Activated CD4-positive, alpha-beta T cell treated with anti-CD3 and anti-CD28 coated beads, Interleukin-2, amount 10 ng/mL, durations not matched to agents 24 days and 14 days (primary cell): ENCODE results near the gene TTC31. TPM values are rescaled to one million over a fixed set of nuclear protein-coding genes. Genes with fewer than 3 reads are reported as not detected.
A peak's percentile ranks its signal among the peaks of the same experiment; 100 is the strongest.

ENCODE experiments used
- DNase-seq: peaks from one replicate; pipeline ENCODE4 v3.0.0; 2022
- H3K27ac Mint-ChIP-seq: one replicate; pipeline ENCODE4 v1.8.0; 2022; ENCODE audit warnings: mild to moderate bottlenecking, mixed read lengths
- H3K27me3 Mint-ChIP-seq: one replicate; pipeline ENCODE4 v1.8.0; 2022; ENCODE audit warnings: mixed read lengths
- H3K36me3 Mint-ChIP-seq: one replicate; pipeline ENCODE4 v1.8.0; 2022; ENCODE audit warnings: low read depth, mild to moderate bottlenecking, mixed read lengths
- H3K4me1 Mint-ChIP-seq: one replicate; pipeline ENCODE4 v1.8.0; 2021; ENCODE audit warnings: mixed read lengths
- H3K4me3 Mint-ChIP-seq: one replicate; pipeline ENCODE4 v1.8.0; 2022; ENCODE audit warnings: mild to moderate bottlenecking, moderate library complexity, mixed read lengths
- H3K9me3 Mint-ChIP-seq: one replicate; pipeline ENCODE4 v1.8.0; 2021; ENCODE audit warnings: mixed read lengths
- intact Hi-C: fragments of 100-400 bp; cut with micrococcal nuclease; formaldehyde crosslinking; loops from one replicate; pipeline ENCODE4 v1.15.1; 2023
- total RNA-seq: library from RNA; stranded (reverse); gene quantifications from 2 replicates; pipeline ENCODE4 v1.2.3, GENCODE V29; 2022

Gene TTC31
- total RNA-seq, 1 donor from 2014 or later, result 31.5 TPM

DNA sequence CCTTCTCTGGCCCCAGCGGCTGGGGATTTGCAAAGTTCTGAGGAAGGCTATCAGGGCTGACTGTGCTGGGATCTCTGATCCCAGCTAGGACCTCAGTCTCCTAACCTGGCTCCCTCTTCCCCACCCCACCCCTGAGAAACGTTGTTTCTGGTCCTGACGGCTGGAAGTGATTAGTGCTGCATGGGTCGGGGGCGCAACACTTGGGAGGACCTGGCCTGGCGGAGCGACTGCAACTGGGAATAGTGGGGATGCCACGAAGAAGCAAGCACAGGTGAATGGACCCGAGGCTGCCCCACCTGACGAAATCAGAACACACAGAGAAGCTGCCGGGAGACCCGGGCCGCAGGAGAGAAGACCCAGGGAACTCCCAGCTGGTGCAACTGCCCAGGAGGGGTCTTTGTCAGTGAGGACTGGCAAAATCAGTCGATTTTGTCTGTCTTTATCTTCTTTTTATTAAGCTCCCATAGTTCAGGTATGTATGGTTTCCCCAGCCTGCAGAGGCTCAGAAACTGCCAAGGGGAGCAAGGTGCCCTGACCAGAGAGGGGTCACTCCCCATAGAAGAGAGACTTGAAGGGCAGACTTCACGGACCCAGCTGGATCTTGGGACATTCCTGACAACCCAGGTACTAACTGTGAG lies 17.2 kb downstream of the TTC31 start:
- H3K27ac Mint-ChIP-seq, result no peak overlapping the region
- peaks cover 38% of the 10 kb centered on the region for H3K4me1 Mint-ChIP-seq
- H3K9me3 Mint-ChIP-seq, result no peaks in the 10 kb centered on the region
- intact Hi-C loops, result loop anchor here (1.0 to 2.0 kb wide), 2 partner anchors 15 to 17 kb away; partner anchors contain the start of genes CCDC142 and TTC31
- H3K4me3 Mint-ChIP-seq, result peak overlapping the region; percentile 48
- H3K27me3 Mint-ChIP-seq, result peaks cover 47% of the 10 kb centered on the region
- H3K36me3 Mint-ChIP-seq, result peaks cover 37% of the 10 kb centered on the region
- no peak for DNase-seq

DNA sequence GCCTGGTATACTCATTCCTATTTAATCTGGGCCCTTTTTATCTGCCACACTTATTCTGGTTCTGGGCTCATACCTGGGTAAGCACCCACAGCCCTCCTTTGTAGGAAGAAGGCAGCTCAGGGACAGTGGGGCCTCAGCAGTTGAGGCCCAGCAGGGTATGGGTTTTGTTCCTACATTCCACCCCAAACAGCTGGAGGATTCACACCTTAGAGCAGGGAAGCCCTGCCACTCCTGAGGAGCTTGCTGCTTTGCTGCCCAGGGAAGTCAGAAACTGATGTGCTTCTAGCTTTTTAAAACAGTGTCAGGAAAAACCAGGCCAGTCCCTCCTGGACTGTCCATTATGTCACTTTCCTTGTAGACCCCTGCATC lies 17.7 kb downstream of the TTC31 start:
- Mint-ChIP-seq H3K36me3 (peaks cover 37% of the 10 kb centered on the region), H3K4me3 (no peak overlapping the region), H3K4me1 (peaks cover 43% of the 10 kb centered on the region), H3K9me3 (no peaks in the 10 kb centered on the region), H3K27me3 (peaks cover 47% of the 10 kb centered on the region), H3K27ac (no peak overlapping the region)
- no peak for DNase-seq
- intact Hi-C loops, result no loop called here

DNA sequence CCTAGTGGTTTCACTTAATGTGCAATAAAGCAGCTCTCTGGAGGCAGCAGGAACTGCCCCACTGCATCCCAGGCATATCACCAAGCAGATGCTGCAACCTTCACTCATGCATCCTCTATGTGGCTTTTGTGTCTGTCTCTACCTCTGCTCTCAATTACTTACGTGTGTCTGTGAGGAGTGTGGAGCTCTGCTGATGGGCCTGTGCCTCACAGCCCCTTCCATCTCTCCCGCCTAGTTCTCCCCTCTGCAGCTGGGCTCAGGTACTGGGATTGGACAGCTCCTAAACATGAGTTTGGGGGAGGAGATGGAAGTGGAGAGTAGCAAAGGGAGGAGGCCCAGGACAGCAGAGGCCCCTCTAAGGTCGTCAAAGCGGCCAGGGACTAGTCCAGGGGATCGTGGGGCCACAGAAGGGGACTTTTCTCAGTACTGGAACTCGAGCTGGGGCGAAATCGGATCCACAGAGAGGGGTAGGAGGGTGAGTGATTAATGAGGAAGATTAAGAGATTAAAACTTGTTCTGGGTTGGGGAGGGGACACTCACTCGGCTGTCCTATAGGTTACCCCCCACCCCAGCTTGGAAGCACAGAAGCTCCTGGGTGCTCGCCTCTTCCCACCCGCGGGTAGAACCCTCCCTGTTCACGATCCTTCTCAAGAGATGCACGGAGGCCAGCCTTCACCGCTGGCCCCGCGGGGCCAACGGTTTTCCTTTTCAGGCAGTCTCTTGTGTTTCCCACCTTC lies 18.6 kb downstream of the TTC31 start:
- H3K27me3 Mint-ChIP-seq, result peaks cover 47% of the 10 kb centered on the region
- intact Hi-C loops, result no loop called here
- H3K4me3 Mint-ChIP-seq, result peak overlapping the region; percentile 77
- peaks cover 48% of the 10 kb centered on the region for H3K4me1 Mint-ChIP-seq
- H3K27ac Mint-ChIP-seq, result peak overlapping the region; percentile 17
- DNase-seq, result no peak
- H3K36me3 Mint-ChIP-seq, result peaks cover 40% of the 10 kb centered on the region
- H3K9me3 Mint-ChIP-seq, result no peaks in the 10 kb centered on the region

- Mint-ChIP-seq H3K36me3 (peaks cover 44% of the 10 kb centered on the region), H3K27me3 (peaks cover 47% of the 10 kb centered on the region), H3K4me3 (peak overlapping the region; percentile 77), H3K27ac (peak overlapping the region; percentile 17), H3K4me1 (peaks cover 52% of the 10 kb centered on the region), H3K9me3 (no peaks in the 10 kb centered on the region)
- DNase-seq, result no peak
- intact Hi-C loops, result no loop called here
Observed at GRCh38 chr2:74502147-74502719, 19.4 kb downstream of the TTC31 start.

DNA sequence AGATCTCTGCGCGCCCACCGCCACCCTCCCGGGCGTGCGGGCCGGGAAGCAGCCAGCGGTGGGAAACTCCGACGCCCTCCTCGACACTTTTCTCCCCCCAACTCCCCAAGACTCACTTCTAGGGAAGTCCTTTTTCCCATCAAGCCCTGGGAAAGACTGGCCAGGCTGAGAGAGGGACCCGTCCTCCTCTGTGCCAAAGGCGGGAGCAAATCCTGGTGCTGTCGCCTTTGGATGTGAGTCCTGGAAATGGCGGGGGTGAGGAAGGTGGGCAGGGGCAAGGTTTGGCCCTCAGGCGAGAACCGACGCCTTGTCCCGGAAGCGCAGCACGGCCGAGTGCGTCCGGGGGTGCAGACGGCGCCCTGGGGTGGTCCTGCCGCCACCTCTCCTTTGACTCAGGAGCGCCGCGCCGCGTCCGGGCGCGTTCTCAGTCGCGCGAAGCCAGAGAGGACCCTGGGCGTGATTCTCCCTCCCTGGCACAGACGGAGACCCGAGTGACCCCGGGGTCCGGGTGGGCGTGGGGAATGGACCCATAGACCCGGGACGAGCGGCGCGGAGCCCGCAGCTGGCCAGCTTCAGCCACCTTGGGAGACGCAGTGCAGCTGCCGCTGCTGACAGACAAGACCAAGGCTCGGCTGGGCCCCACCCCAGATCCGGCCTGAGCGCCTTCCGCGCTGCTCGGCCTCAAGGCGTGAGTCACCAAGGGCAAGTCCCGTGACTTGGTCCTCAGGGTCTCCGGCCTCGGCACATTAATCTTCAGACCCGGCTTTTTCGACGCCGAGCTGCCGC lies 20.0 kb downstream of the TTC31 start:
- Mint-ChIP-seq H3K36me3 (peaks cover 47% of the 10 kb centered on the region), H3K27me3 (peaks cover 46% of the 10 kb centered on the region), H3K27ac (peak overlapping the region; percentile 58), H3K4me1 (peaks cover 59% of the 10 kb centered on the region), H3K9me3 (no peaks in the 10 kb centered on the region), H3K4me3 (peak overlapping the region; percentile 77)
- DNase-seq, result peak; percentile 85
- intact Hi-C loops, result loop anchor here (1.0 kb wide), 1 partner anchor 11 kb away; the partner anchor contains the start of gene TLX2

DNA sequence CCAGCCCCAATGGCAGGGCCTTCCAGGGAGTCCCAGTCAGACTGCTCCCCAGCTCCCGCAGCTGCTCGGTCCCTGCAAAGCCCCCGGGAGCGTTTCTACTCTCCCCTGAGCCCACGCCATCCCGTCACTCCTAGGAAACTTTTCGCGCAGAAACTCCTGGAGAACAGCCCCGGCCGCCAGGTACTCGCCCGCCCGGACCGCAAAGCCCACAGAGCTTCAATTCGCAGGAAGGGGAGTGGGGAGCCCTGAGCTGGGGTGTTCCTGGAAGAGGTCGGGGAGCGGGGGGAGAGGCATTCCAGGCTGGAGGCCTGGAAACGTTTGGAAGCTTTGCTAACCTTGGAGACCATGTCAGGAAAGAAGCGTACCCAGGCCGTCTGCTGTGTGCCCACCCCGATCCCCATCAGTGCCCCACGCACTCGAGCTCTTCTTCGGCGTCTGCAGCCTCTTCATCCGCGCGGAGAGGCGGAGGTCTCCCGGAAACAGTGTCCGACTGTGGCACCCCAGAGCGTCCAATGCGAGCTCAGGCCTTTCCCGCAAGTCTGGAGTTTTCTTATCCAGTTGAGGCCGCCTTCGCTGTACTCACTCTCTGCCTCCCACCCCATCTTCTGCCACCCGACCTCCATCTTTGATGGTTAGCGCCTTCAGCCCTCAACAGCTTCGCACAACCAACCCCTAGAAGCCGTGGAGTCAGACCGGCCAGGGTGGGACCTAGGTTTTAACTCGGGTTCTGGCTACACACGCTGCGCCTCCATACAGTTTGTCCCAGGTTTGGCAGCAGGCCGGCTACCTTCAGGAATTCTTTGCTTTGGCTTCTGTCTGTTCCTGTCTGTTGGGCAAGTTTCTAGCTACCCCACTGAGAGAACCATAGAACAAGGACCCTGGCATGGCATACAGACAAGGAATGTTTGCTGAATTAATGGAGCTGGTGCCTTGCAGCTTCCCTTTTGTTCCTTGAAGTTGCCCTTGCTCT lies 20.9 kb downstream of the TTC31 start:
- Mint-ChIP-seq H3K36me3 (peaks cover 43% of the 10 kb centered on the region), H3K27ac (no peak overlapping the region), H3K9me3 (no peaks in the 10 kb centered on the region), H3K4me1 (peaks cover 62% of the 10 kb centered on the region), H3K27me3 (peaks cover 40% of the 10 kb centered on the region), H3K4me3 (peak overlapping the region; percentile 77)
- no peak for DNase-seq
- intact Hi-C loops, result loop anchor here (1.0 kb wide), 1 partner anchor 11 kb away; the partner anchor contains the start of gene TLX2

- intact Hi-C loops, result no loop called here
- DNase-seq, result no peak
- H3K27ac Mint-ChIP-seq, result no peak overlapping the region
- peak overlapping the region; percentile 39 for H3K4me3 Mint-ChIP-seq
- H3K27me3 Mint-ChIP-seq, result peaks cover 36% of the 10 kb centered on the region
- H3K9me3 Mint-ChIP-seq, result no peaks in the 10 kb centered on the region
- H3K36me3 Mint-ChIP-seq, result peaks cover 39% of the 10 kb centered on the region
- H3K4me1 Mint-ChIP-seq, result peaks cover 59% of the 10 kb centered on the region
Observed at GRCh38 chr2:74504591-74504990, 21.7 kb downstream of the TTC31 start.

DNA sequence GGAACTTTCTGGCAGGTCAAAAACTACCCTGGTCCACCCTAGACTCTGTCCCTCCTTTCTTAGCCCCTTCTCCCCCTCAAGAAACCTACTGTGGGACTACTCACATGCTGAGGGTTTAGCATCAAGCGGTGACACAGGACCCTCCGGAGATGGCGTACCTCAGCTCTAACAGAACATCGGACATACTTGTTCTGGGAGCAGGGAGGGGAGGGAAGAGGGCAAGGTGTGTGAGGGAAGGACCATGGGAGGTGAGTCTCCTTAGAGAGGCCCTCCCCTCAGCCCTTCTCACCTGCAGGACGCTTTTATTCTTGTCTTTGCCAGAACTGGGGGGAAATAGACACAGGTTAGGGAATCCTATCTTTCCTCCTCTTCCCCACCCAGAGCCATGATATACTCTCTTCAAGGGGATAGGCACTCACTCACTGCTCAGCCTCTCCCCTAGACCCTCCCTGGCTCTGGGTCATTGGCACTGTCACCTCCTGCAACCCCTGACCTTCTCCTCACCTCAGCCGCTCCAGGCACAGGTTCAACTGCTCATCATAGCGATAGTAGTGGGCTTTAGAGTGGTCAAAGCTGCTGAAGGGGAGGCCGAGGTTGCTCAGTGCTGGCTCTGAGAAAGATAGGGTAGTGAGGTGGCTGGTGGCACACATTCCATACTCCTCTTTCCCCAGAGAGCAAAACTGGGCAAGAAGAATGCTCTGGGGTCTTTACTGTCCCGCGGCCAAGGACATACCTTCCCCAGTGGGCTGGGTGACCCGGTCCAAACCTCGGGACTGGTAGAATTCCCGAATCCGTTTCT lies 22.8 kb downstream of the TTC31 start:
- intact Hi-C loops, result no loop called here
- Mint-ChIP-seq H3K27me3 (peaks cover 36% of the 10 kb centered on the region), H3K36me3 (peaks cover 36% of the 10 kb centered on the region), H3K4me1 (peaks cover 65% of the 10 kb centered on the region), H3K4me3 (peak overlapping the region; percentile 58), H3K9me3 (no peaks in the 10 kb centered on the region), H3K27ac (no peak overlapping the region)
- no peak for DNase-seq

GRCh38 chr2:74507145-74507925 lies 24.5 kb downstream of the TTC31 start, which contains the start of gene PCGF1:
PCGF1 (minus strand) TSS chr2:74507695; CDS start chr2:74507668, 27 bp downstream.
- Mint-ChIP-seq H3K36me3 (peaks cover 28% of the 10 kb centered on the region), H3K4me1 (peaks cover 62% of the 10 kb centered on the region), H3K27me3 (peaks cover 32% of the 10 kb centered on the region), H3K9me3 (no peaks in the 10 kb centered on the region), H3K4me3 (peak within 1 kb of the TSS; percentile 95), H3K27ac (peak within 1 kb of the TSS; percentile 99)
- intact Hi-C loops, result no loop called here
- DNase-seq, result peak; percentile 100

DNA sequence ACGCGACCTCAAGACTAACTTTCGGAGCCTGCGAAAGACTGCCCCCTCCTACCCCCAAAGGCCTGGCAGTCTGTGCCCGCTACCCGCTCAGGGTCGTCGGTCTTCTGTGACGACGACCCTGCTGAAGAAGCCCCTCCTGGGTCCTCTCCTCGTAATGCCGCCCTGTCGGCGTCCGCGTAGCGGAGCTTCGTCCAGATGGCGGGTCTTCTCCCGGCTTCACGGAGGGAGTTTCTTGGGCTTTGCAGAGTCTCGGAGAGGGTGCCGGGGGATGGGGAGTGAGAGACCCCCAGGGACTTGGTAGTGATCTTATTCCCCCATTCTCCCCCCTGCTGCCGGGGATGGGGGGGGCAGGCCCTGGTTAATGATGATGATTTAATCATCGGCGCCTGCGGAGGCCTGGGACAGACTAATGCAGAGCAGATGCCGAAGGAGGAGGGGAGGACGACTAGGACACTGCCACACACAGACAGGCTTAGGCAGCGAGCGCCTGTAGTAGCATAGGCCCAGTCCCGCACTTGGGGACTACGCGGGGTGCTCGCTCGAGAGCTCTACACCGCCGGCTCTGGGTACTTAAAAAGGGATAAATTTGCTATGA lies 25.1 kb downstream of the TTC31 start:
- H3K36me3 Mint-ChIP-seq, result peaks cover 28% of the 10 kb centered on the region
- H3K9me3 Mint-ChIP-seq, result no peaks in the 10 kb centered on the region
- peaks cover 59% of the 10 kb centered on the region for H3K4me1 Mint-ChIP-seq
- intact Hi-C loops, result no loop called here
- H3K4me3 Mint-ChIP-seq, result peak overlapping the region; percentile 95
- peaks cover 33% of the 10 kb centered on the region for H3K27me3 Mint-ChIP-seq
- peak; percentile 74 for DNase-seq
- H3K27ac Mint-ChIP-seq, result peak overlapping the region; percentile 99

GRCh38 chr2:74510272-74510671 lies 27.4 kb downstream of the TTC31 start:
- Mint-ChIP-seq H3K27me3 (peaks cover 43% of the 10 kb centered on the region), H3K4me1 (peaks cover 46% of the 10 kb centered on the region), H3K36me3 (peaks cover 17% of the 10 kb centered on the region), H3K27ac (no peak overlapping the region), H3K9me3 (no peaks in the 10 kb centered on the region), H3K4me3 (no peak overlapping the region)
- intact Hi-C loops, result no loop called here
- DNase-seq, result no peak
